Stomach smooth muscle (tissue), 2 donors: Measurements from ENCODE around the gene PTBP1.

Source experiments
- H3K27ac ChIP-seq: one replicate; pipeline ENCODE4 v1.7.0; 2013; ENCODE audit warnings: mild to moderate bottlenecking, low read length, inconsistent platforms
- H3K27me3 ChIP-seq, 2 donors: one replicate each; pipeline ENCODE4 v1.7.0; 2013; ENCODE audit warnings: low read length in 2 of 2; ENCODE audit not compliant: insufficient read depth in 2 of 2, control insufficient read depth in 1 of 2
- H3K36me3 ChIP-seq, 2 donors: one replicate each; pipeline ENCODE4 v1.7.0; 2013; ENCODE audit warnings: low read length in 2 of 2; ENCODE audit not compliant: control insufficient read depth in 2 of 2, insufficient read depth in 2 of 2
- H3K4me1 ChIP-seq: one replicate; pipeline ENCODE4 v1.7.0; 2013; ENCODE audit warnings: low read length; ENCODE audit not compliant: control insufficient read depth, insufficient read depth
- H3K4me3 ChIP-seq, 2 donors: one replicate each; pipeline ENCODE4 v1.7.0; 2013; ENCODE audit warnings: low read length in 2 of 2
- H3K9ac ChIP-seq, 2 donors: one replicate each; pipeline ENCODE4 v1.7.0; 2013; ENCODE audit warnings: low read length in 2 of 2, mild to moderate bottlenecking in 1 of 2
- H3K9me3 ChIP-seq, 2 donors: one replicate each; pipeline ENCODE4 v1.7.0; 2013; ENCODE audit warnings: low read length in 2 of 2; ENCODE audit not compliant: control insufficient read depth in 2 of 2
- donor health status: healthy.
- donor health status: Pancreatic carcinoma.

PTBP1 gene

GRCh38 chr19:756821-757688 lies 40.2 kb upstream of the PTBP1 start:
- H3K4me1 ChIP-seq, result no peaks in the 10 kb centered on the region
- no peak overlapping the region for H3K9ac ChIP-seq
- H3K27me3 ChIP-seq, result peaks cover 0 to 2% of the 10 kb centered on the region in 2 donors
- no peaks in the 10 kb centered on the region for H3K36me3 ChIP-seq
- no peak overlapping the region for H3K4me3 ChIP-seq
- H3K9me3 ChIP-seq, result peaks cover 0 to 6% of the 10 kb centered on the region in 2 donors
- no peak overlapping the region for H3K27ac ChIP-seq

- no peak overlapping the region for H3K4me3 ChIP-seq
- H3K27me3 ChIP-seq, result peaks cover 0 to 2% of the 10 kb centered on the region in 2 donors
- no peak overlapping the region for H3K27ac ChIP-seq
- H3K36me3 ChIP-seq, result no peaks in the 10 kb centered on the region
- H3K9me3 ChIP-seq, result peaks cover 0 to 6% of the 10 kb centered on the region in 2 donors
- no peaks in the 10 kb centered on the region for H3K4me1 ChIP-seq
- H3K9ac ChIP-seq, result no peak overlapping the region
Measured at GRCh38 chr19:757811-758668, 39.2 kb upstream of the PTBP1 start.

- peaks cover 0 to 6% of the 10 kb centered on the region in 2 donors for H3K9me3 ChIP-seq
- H3K4me3 ChIP-seq, result no peak overlapping the region
- H3K9ac ChIP-seq, result no peak overlapping the region
- no peaks in the 10 kb centered on the region for H3K4me1 ChIP-seq
- H3K36me3 ChIP-seq, result no peaks in the 10 kb centered on the region
- peaks cover 0 to 14% of the 10 kb centered on the region in 2 donors for H3K27me3 ChIP-seq
- H3K27ac ChIP-seq, result no peak overlapping the region
Measured at GRCh38 chr19:763181-763580, 34.1 kb upstream of the PTBP1 start.

- H3K9ac ChIP-seq, result no peak overlapping the region
- no peaks in the 10 kb centered on the region for H3K4me1 ChIP-seq
- no peaks in the 10 kb centered on the region for H3K36me3 ChIP-seq
- no peak overlapping the region for H3K27ac ChIP-seq
- H3K9me3 ChIP-seq, result no peaks in the 10 kb centered on the region
- peaks cover 0 to 14% of the 10 kb centered on the region in 2 donors for H3K27me3 ChIP-seq
- H3K4me3 ChIP-seq, result no peak overlapping the region
Measured at GRCh38 chr19:763869-764268, 33.4 kb upstream of the PTBP1 start.

- Histone ChIP-seq H3K36me3 (no peaks in the 10 kb centered on the region), H3K27me3 (peaks cover 0 to 14% of the 10 kb centered on the region in 2 donors), H3K27ac (no peak overlapping the region), H3K9me3 (no peaks in the 10 kb centered on the region), H3K4me3 (no peak overlapping the region), H3K9ac (no peak overlapping the region), H3K4me1 (no peaks in the 10 kb centered on the region)
Measured at GRCh38 chr19:764301-764700, 33.0 kb upstream of the PTBP1 start.

- H3K27ac ChIP-seq, result no peak overlapping the region
- no peak overlapping the region for H3K4me3 ChIP-seq
- H3K4me1 ChIP-seq, result no peaks in the 10 kb centered on the region
- no peaks in the 10 kb centered on the region for H3K36me3 ChIP-seq
- no peaks in the 10 kb centered on the region for H3K9me3 ChIP-seq
- H3K27me3 ChIP-seq, result peaks cover 3 to 14% of the 10 kb centered on the region in 2 donors
- no peak overlapping the region for H3K9ac ChIP-seq
Measured at GRCh38 chr19:765179-765738, 32.0 kb upstream of the PTBP1 start.

- Histone ChIP-seq H3K36me3 (no peaks in the 10 kb centered on the region), H3K4me1 (no peaks in the 10 kb centered on the region), H3K27me3 (peaks cover 3 to 10% of the 10 kb centered on the region in 2 donors), H3K27ac (no peak overlapping the region), H3K4me3 (no peak overlapping the region), H3K9ac (no peak overlapping the region), H3K9me3 (no peaks in the 10 kb centered on the region)
Measured at GRCh38 chr19:768424-768823, 28.8 kb upstream of the PTBP1 start.

GRCh38 chr19:769616-770015 lies 27.6 kb upstream of the PTBP1 start:
- Histone ChIP-seq H3K9me3 (no peaks in the 10 kb centered on the region), H3K9ac (no peak overlapping the region), H3K4me1 (no peaks in the 10 kb centered on the region), H3K27ac (no peak overlapping the region), H3K27me3 (peaks cover 3 to 4% of the 10 kb centered on the region in 2 donors), H3K36me3 (no peaks in the 10 kb centered on the region), H3K4me3 (no peak overlapping the region)

GRCh38 chr19:771332-771785 lies 25.9 kb upstream of the PTBP1 start:
- no peak overlapping the region for H3K27ac ChIP-seq
- H3K4me1 ChIP-seq, result no peaks in the 10 kb centered on the region
- H3K9me3 ChIP-seq, result no peaks in the 10 kb centered on the region
- no peak overlapping the region for H3K4me3 ChIP-seq
- H3K9ac ChIP-seq, result no peak overlapping the region
- no peaks in the 10 kb centered on the region for H3K36me3 ChIP-seq
- H3K27me3 ChIP-seq, result peaks cover under 1 to 3% of the 10 kb centered on the region in 2 donors

GRCh38 chr19:772063-772462 lies 25.2 kb upstream of the PTBP1 start:
- Histone ChIP-seq H3K36me3 (no peaks in the 10 kb centered on the region), H3K4me1 (no peaks in the 10 kb centered on the region), H3K9ac (no peak overlapping the region), H3K4me3 (no peak overlapping the region), H3K27me3 (peaks cover 0 to 3% of the 10 kb centered on the region in 2 donors), H3K9me3 (no peaks in the 10 kb centered on the region), H3K27ac (no peak overlapping the region)
